Measurements from ENCODE around the gene NOTCH4. TPM values are rescaled to one million over a fixed set of nuclear protein-coding genes. Genes with fewer than 3 reads are reported as not detected.

Gene NOTCH4
- total RNA-seq, 1 experiment from 2014 or later, result 5.7 TPM

GRCh38 chr6:32179766-32180405, 44.0 kb downstream of the NOTCH4 start:
- Mint-ChIP-seq H3K27ac (ENCODE audit: unreplicated experiment) (peak overlapping the region; percentile 11), H3K4me1 (ENCODE audit: low read depth, unreplicated experiment) (peaks cover 27% of the 10 kb centered on the region), H3K4me3 (ENCODE audit: low read depth, unreplicated experiment) (peak overlapping the region; percentile 82), H3K9me3 (ENCODE audit: low read depth, unreplicated experiment) (no peaks in the 10 kb centered on the region), H3K36me3 (ENCODE audit: insufficient read depth, unreplicated experiment) (peaks cover 80% of the 10 kb centered on the region), H3K27me3 (ENCODE audit: unreplicated experiment) (no peaks in the 10 kb centered on the region)
- intact Hi-C loops (cut with micrococcal nuclease; ENCODE audit: unreplicated experiment), result loop anchor here (5.0 kb wide), 1 partner anchor 223 kb away; the partner anchor contains the start of genes NELFE and SKIC2
- TSS peak; percentile 47 for BruUV-seq (replicated peaks)
- no peak for DNase-seq
- CTCF ChIA-PET, result interaction anchor here (1.6 kb wide), 1 partner anchor 10 kb away, joined by 8 read pairs; the partner anchor contains the start of gene PBX2
- no peak for TF ChIP-seq CTCF (IDR thresholded peaks at IDR 0.05; ENCODE audit: unreplicated experiment)

GRCh38 chr6:32178547-32179440, 45.1 kb downstream of the NOTCH4 start:
- BruUV-seq (replicated peaks), result no TSS peak
- intact Hi-C loops (cut with micrococcal nuclease; ENCODE audit: unreplicated experiment), result loop anchor here (5.0 kb wide), 1 partner anchor 221 kb away; the partner anchor contains the start of genes NELFE and SKIC2
- no peaks in the 10 kb centered on the region for H3K9me3 Mint-ChIP-seq (ENCODE audit: low read depth, unreplicated experiment)
- CTCF ChIA-PET, result interaction anchor here (0.7 to 1.6 kb wide), 4 partner anchors 11 to 58 kb away, joined by 3 to 8 read pairs (median 4); partner anchors contain the start of gene PBX2
- no peaks in the 10 kb centered on the region for H3K27me3 Mint-ChIP-seq (ENCODE audit: unreplicated experiment)
- H3K4me3 Mint-ChIP-seq (ENCODE audit: low read depth, unreplicated experiment), result peak overlapping the region; percentile 82
- peaks cover 78% of the 10 kb centered on the region for H3K36me3 Mint-ChIP-seq (ENCODE audit: insufficient read depth, unreplicated experiment)
- no peak for DNase-seq
- no peak for TF ChIP-seq CTCF (IDR thresholded peaks at IDR 0.05; ENCODE audit: unreplicated experiment)
- H3K27ac Mint-ChIP-seq (ENCODE audit: unreplicated experiment), result peak overlapping the region; percentile 62
- peaks cover 35% of the 10 kb centered on the region for H3K4me1 Mint-ChIP-seq (ENCODE audit: low read depth, unreplicated experiment)

- no peak for TF ChIP-seq CTCF (IDR thresholded peaks at IDR 0.05; ENCODE audit: unreplicated experiment)
- peaks cover 43% of the 10 kb centered on the region for H3K4me1 Mint-ChIP-seq (ENCODE audit: low read depth, unreplicated experiment)
- CTCF ChIA-PET, result interaction anchor here (0.6 to 2.5 kb wide), 12 partner anchors 11 to 683 kb away, joined by 3 to 32 read pairs (median 3); partner anchors contain the start of genes ATF6B, NEU1 and PBX2
- no peaks in the 10 kb centered on the region for H3K9me3 Mint-ChIP-seq (ENCODE audit: low read depth, unreplicated experiment)
- peaks cover 72% of the 10 kb centered on the region for H3K36me3 Mint-ChIP-seq (ENCODE audit: insufficient read depth, unreplicated experiment)
- peak within 1 kb of the TSS; percentile 82 for H3K4me3 Mint-ChIP-seq (ENCODE audit: low read depth, unreplicated experiment)
- peak; percentile 99 for DNase-seq
- no peaks in the 10 kb centered on the region for H3K27me3 Mint-ChIP-seq (ENCODE audit: unreplicated experiment)
- peak within 1 kb of the TSS; percentile 62 for H3K27ac Mint-ChIP-seq (ENCODE audit: unreplicated experiment)
- intact Hi-C loops (cut with micrococcal nuclease; ENCODE audit: unreplicated experiment), result loop anchor here (2.0 to 5.0 kb wide), 2 partner anchors 59 to 221 kb away; partner anchors contain the start of genes NELFE and SKIC2
- BruUV-seq (replicated peaks), result no TSS peak
Observed at GRCh38 chr6:32177788-32178546, 45.9 kb downstream of the NOTCH4 start, which contains the start of gene RNF5. Gene RNF5 (plus strand): TSS chr6:32178405. CDS start chr6:32178512, 107 bp downstream.

All from Calu3 (cell line).